Neural cell (in vitro differentiated cells): ENCODE measurements around the gene ADARB2.

Experiments
- CTCF ChIP-seq: fragments of 450-650 bp; IDR thresholded peaks from 2 replicates; pipeline ENCODE4 v1.5.1; 2014; ENCODE audit warnings: antibody characterized with exemption, mild to moderate bottlenecking, moderate library complexity; ENCODE audit not compliant: poor library complexity, severe bottlenecking
- EP300 ChIP-seq: fragments of 450-650 bp; conservative IDR thresholded peaks from 2 replicates; pipeline ENCODE4 v1.6.1; 2014; ENCODE audit warnings: antibody characterized with exemption, mild to moderate bottlenecking, moderate library complexity; ENCODE audit not compliant: poor library complexity, severe bottlenecking
- EZH2 ChIP-seq: fragments of 200-600, 300-800 bp; shearing (Covaris generic), sonication (generic); IDR thresholded peaks from 2 replicates; pipeline ENCODE4 v1.6.1; 2014; ENCODE audit warnings: antibody characterized with exemption, low read length, borderline replicate concordance, mild to moderate bottlenecking; ENCODE audit not compliant: insufficient read depth, poor library complexity, severe bottlenecking
- MXI1 ChIP-seq: fragments of 450-650 bp; conservative IDR thresholded peaks from 2 replicates; pipeline ENCODE4 v1.6.1; 2014; ENCODE audit warnings: antibody characterized with exemption, mild to moderate bottlenecking; ENCODE audit not compliant: poor library complexity, severe bottlenecking
- REST ChIP-seq: IDR thresholded peaks from 2 replicates; pipeline ENCODE4 v1.6.1; 2012; ENCODE audit warnings: borderline replicate concordance
- TAF1 ChIP-seq: IDR thresholded peaks from 2 replicates; pipeline ENCODE4 v1.6.1; 2012; ENCODE audit warnings: low read depth

- TF ChIP-seq CTCF, result no peak
- TF ChIP-seq MXI1, result no peak
- no peak for TF ChIP-seq EP300
- no peak for TF ChIP-seq EZH2
- TF ChIP-seq REST, result no peak
- no peak for TF ChIP-seq TAF1
These were observed 85.2 kb downstream of the ADARB2 start for GRCh38 chr10:1652151-1652550.
